ENCODE results near the gene DHX16. TPM values are rescaled to one million over a fixed set of nuclear protein-coding genes. Genes with fewer than 3 reads are reported as not detected.
A peak's percentile ranks its signal among the peaks of the same experiment; 100 is the strongest.

Gene DHX16
- total RNA-seq, 2 experiments from 2014 or later = 15.9 to 16.1 TPM

DNA sequence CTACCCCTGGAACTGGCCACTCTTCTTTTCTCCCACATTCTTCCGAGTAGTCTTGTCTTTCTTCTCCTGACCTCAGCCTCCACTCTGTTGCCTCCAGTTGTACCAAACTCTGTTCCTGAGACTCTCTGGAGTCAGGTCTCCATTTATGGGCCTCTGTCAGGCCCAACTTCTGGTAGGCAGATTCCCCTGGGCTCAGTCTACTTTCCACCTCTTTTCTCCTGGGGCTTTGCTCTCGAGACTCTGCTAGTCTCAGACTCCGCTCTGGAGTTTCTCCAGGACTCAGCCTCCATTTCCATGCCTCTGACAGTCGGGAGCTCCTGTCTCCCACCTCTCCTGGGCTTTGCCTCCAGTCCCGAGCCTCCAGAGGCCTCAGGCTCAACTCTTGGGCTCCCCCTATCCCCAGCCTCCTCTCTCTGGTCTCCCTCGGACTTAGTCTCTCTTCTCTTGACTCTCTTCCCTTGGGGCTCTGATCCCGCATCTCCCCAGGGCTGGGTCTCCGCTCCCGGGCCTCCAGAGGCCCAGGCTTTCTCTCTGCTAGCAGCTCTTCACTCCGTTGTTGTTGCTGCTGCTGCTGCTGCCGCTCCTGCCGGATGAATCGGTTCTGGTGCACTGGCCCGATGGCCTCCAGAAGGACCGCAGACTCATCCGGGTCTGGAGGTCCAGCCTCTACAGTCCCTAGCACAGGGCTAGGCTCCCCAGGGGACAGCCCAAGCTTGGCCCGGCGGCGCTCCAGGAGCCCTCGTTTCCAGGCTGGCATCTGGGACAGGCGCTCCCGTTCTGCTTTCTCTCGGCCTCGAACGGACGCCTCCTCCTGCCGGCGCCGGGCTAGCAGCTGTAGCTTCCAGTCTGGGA lies 12.6 kb upstream of the DHX16 start:
- no peaks in the 10 kb centered on the region for H3K9me3 ChIP-seq (ENCODE audit: control insufficient read depth in 1 of 2, insufficient read depth in 1 of 2, low read length in 2 of 2)
- ChIA-PET CTCF (interaction anchor here (1.4 to 15.4 kb wide), 2 partner anchors 38 to 62 kb away, joined by 3 to 526 read pairs; partner anchors contain the start of genes MDC1 and TUBB), POLR2A (interaction anchor here (0.7 to 8.1 kb wide), 6 partner anchors 27 to 222 kb away, joined by 3 to 381 read pairs (median 4); partner anchors contain the start of genes MDC1, MRPS18B, PPP1R10 and TUBB)
- peak overlapping the region; percentile 60 to 98 for H3K27ac ChIP-seq (ENCODE audit: low read depth in 1 of 2, low read length in 2 of 2)
- intact Hi-C loops (cut with DNase I, micrococcal nuclease) = no loop called here
- H3K4me3 ChIP-seq (ENCODE audit: low read length) = peak overlapping the region; percentile 99
- no peak for ATAC-seq (ENCODE audit: poor library complexity)
- peaks cover 58% of the 10 kb centered on the region for H3K36me3 Mint-ChIP-seq (ENCODE audit: low read depth)
- H3K9me3 Mint-ChIP-seq = no peaks in the 10 kb centered on the region
- no peaks in the 10 kb centered on the region for H3K27me3 ChIP-seq (ENCODE audit: control insufficient read depth in 1 of 2, insufficient read depth in 2 of 2, low read length in 2 of 2)
- peak overlapping the region; percentile 94 for H3K27ac Mint-ChIP-seq
- H3K4me1 Mint-ChIP-seq (ENCODE audit: low read depth) = peaks cover 59% of the 10 kb centered on the region
- H3K4me3 Mint-ChIP-seq = peak overlapping the region; percentile 98
- peak in 4 of 14 experiments; percentile 44 to 59 (median 48) for DNase-seq
- TF ChIP-seq, protein P1, sequence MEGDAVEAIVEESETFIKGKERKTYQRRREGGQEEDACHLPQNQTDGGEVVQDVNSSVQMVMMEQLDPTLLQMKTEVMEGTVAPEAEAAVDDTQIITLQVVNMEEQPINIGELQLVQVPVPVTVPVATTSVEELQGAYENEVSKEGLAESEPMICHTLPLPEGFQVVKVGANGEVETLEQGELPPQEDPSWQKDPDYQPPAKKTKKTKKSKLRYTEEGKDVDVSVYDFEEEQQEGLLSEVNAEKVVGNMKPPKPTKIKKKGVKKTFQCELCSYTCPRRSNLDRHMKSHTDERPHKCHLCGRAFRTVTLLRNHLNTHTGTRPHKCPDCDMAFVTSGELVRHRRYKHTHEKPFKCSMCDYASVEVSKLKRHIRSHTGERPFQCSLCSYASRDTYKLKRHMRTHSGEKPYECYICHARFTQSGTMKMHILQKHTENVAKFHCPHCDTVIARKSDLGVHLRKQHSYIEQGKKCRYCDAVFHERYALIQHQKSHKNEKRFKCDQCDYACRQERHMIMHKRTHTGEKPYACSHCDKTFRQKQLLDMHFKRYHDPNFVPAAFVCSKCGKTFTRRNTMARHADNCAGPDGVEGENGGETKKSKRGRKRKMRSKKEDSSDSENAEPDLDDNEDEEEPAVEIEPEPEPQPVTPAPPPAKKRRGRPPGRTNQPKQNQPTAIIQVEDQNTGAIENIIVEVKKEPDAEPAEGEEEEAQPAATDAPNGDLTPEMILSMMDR (IDR thresholded peaks at IDR 0.05) = no peak
- H3K27me3 Mint-ChIP-seq = no peaks in the 10 kb centered on the region
- peaks cover 12% of the 10 kb centered on the region for H3K36me3 ChIP-seq (ENCODE audit: insufficient read depth, low read length)
- peaks cover 54% of the 10 kb centered on the region for H3K4me1 ChIP-seq (ENCODE audit: insufficient read depth, low read length)

DNA sequence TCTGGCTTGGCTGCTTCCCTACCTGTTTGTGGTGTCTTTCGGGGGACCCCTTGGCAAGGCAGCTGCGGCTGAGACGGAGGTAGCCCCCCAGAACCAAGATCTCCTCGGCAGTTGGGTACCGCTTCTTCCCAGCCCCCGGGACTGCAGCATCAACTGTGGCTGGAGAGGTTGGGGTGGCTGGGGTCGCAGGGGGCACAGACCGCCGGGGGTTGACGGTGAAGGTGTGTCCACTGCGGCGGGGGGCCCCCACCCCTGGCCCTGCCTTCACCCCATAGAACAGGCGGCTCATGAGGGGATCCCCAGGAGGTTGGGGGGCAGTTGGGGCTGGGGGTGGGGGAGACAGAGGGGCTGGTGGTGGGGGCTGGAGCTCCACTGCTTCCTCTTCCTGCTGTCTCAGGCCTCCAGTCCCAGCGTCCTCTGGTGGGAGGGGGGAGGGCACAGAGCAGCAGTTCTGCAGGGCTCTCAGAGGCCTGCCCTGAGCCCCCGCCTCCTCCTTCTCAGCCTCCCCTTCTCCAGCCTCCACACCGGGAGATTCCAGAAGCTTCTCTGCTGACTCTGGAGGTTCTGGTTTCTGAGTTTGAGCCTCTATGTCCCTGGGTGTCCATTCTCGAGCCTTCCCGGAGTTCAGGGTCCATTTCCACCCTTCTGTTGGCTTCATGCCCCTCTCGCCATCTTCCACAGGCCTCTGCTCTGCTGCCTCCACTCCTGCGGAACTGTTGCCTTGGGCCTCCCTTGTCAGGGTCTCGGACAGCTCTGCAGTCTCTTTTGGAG lies 11.8 kb upstream of the DHX16 start:
- ATAC-seq (ENCODE audit: poor library complexity) = no peak
- Mint-ChIP-seq H3K27ac (peak overlapping the region; percentile 94), H3K27me3 (no peaks in the 10 kb centered on the region), H3K4me1 (ENCODE audit: low read depth) (peaks cover 59% of the 10 kb centered on the region), H3K4me3 (peak overlapping the region; percentile 98), H3K36me3 (ENCODE audit: low read depth) (peaks cover 66% of the 10 kb centered on the region), H3K9me3 (no peaks in the 10 kb centered on the region)
- TF ChIP-seq, protein P1 (IDR thresholded peaks at IDR 0.05) = no peak
- H3K4me3 ChIP-seq (ENCODE audit: low read length) = peak overlapping the region; percentile 99
- H3K36me3 ChIP-seq (ENCODE audit: insufficient read depth, low read length) = peaks cover 20% of the 10 kb centered on the region
- no peaks in the 10 kb centered on the region for H3K9me3 ChIP-seq (ENCODE audit: control insufficient read depth in 1 of 2, insufficient read depth in 1 of 2, low read length in 2 of 2)
- H3K27ac ChIP-seq (ENCODE audit: low read depth in 1 of 2, low read length in 2 of 2) = peak overlapping the region; percentile 60 to 98
- intact Hi-C loops (cut with DNase I, micrococcal nuclease) = loop anchor here in 1 of 2 experiments (5.0 kb wide), 1 partner anchor 403 kb away; no protein-coding TSS in a partner anchor
- ChIA-PET POLR2A (interaction anchor here (0.6 to 8.1 kb wide), 7 partner anchors 28 to 142 kb away, joined by 3 to 381 read pairs (median 4); partner anchors contain the start of genes MDC1 and TUBB), CTCF (interaction anchor here (15.4 kb wide), 1 partner anchor 39 kb away, joined by 526 read pairs; the partner anchor contains the start of genes MDC1 and TUBB)
- H3K4me1 ChIP-seq (ENCODE audit: insufficient read depth, low read length) = peaks cover 54% of the 10 kb centered on the region
- peak in 11 of 14 experiments; percentile 39 to 72 (median 64) for DNase-seq
- no peaks in the 10 kb centered on the region for H3K27me3 ChIP-seq (ENCODE audit: control insufficient read depth in 1 of 2, insufficient read depth in 2 of 2, low read length in 2 of 2)

DNA sequence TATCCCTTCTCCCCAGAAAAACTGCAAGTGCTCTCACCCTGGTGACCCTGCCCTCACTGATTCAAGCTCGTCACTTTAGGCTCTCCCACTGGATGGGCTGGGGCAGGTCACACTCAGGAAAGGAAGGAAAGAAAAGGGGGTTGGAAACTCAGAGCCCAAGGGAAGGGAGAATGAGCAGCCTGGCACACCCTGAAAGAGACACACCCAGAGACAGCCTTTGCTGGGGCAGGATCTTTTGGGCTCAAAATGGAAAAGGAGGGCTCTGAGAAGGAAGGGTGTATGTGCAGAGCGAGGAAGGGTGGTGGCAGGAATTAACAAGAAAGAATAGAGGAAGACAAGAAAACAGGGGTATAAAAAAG lies 11.2 kb upstream of the DHX16 start:
- Histone ChIP-seq H3K4me3 (ENCODE audit: low read length) (peak overlapping the region; percentile 99), H3K4me1 (ENCODE audit: insufficient read depth, low read length) (peaks cover 54% of the 10 kb centered on the region), H3K36me3 (ENCODE audit: insufficient read depth, low read length) (peaks cover 22% of the 10 kb centered on the region), H3K9me3 (ENCODE audit: control insufficient read depth in 1 of 2, insufficient read depth in 1 of 2, low read length in 2 of 2) (no peaks in the 10 kb centered on the region), H3K27ac (ENCODE audit: low read depth in 1 of 2, low read length in 2 of 2) (peak overlapping the region; percentile 60 to 98), H3K27me3 (ENCODE audit: control insufficient read depth in 1 of 2, insufficient read depth in 2 of 2, low read length in 2 of 2) (no peaks in the 10 kb centered on the region)
- DNase-seq (peak in 1 of 14 experiments; percentile 7), ATAC-seq (ENCODE audit: poor library complexity) (no peak)
- intact Hi-C loops (cut with DNase I, micrococcal nuclease) = loop anchor here in 1 of 2 experiments (5.0 kb wide), 1 partner anchor 403 kb away; no protein-coding TSS in a partner anchor
- Mint-ChIP-seq H3K36me3 (ENCODE audit: low read depth) (peaks cover 72% of the 10 kb centered on the region), H3K27ac (peak overlapping the region; percentile 94), H3K4me1 (ENCODE audit: low read depth) (peaks cover 59% of the 10 kb centered on the region), H3K4me3 (peak overlapping the region; percentile 98), H3K27me3 (no peaks in the 10 kb centered on the region), H3K9me3 (no peaks in the 10 kb centered on the region)
- TF ChIP-seq, protein P1 (IDR thresholded peaks at IDR 0.05) = no peak
- CTCF ChIA-PET = interaction anchor here (15.4 kb wide), 1 partner anchor 39 kb away, joined by 526 read pairs; the partner anchor contains the start of genes MDC1 and TUBB
- POLR2A ChIA-PET = interaction anchor here (0.6 to 8.1 kb wide), 5 partner anchors 29 to 141 kb away, joined by 3 to 381 read pairs (median 6); partner anchors contain the start of genes MDC1 and TUBB
